ENCODE results near the gene SLC39A3. TPM values are rescaled to one million over a fixed set of nuclear protein-coding genes. Genes with fewer than 3 reads are reported as not detected.

SLC39A3 gene
- total RNA-seq, 4 donors from 2014 or later: 21.7 to 52.2 (median 31.4) TPM

DNA sequence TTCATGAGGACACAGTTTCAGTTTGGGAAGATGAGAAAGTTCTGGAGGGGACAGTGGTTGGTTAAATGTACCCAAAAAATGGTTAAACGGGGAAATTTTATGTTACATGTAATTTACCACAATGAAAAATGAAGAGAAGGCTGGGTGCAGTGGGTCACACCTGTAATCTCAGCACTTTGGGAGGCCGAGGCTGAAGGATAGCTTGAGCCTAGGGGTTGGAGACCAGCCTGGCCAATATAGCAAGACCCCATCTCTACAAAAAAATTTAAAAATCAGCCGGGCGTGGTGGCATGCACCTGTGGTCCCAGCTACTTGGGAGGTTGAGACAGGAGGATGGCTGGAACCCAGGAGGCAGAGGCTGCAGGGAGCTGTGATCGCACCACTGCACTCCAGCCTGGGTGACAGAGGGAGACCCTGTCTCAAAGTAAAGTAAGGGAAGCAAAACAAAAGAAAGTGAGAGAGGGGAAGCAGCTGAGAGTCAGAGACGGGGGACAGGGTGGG is 54.6 kb downstream of the SLC39A3 start:
- no peaks in the 10 kb centered on the region for H3K4me1 ChIP-seq
- H3K9me3 ChIP-seq: no peaks in the 10 kb centered on the region
- TF ChIP-seq, protein P1, sequence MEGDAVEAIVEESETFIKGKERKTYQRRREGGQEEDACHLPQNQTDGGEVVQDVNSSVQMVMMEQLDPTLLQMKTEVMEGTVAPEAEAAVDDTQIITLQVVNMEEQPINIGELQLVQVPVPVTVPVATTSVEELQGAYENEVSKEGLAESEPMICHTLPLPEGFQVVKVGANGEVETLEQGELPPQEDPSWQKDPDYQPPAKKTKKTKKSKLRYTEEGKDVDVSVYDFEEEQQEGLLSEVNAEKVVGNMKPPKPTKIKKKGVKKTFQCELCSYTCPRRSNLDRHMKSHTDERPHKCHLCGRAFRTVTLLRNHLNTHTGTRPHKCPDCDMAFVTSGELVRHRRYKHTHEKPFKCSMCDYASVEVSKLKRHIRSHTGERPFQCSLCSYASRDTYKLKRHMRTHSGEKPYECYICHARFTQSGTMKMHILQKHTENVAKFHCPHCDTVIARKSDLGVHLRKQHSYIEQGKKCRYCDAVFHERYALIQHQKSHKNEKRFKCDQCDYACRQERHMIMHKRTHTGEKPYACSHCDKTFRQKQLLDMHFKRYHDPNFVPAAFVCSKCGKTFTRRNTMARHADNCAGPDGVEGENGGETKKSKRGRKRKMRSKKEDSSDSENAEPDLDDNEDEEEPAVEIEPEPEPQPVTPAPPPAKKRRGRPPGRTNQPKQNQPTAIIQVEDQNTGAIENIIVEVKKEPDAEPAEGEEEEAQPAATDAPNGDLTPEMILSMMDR (IDR thresholded peaks at IDR 0.05): no peak
- TF ChIP-seq POLR2A (IDR thresholded peaks at IDR 0.05): no peak
- intact Hi-C loops (cut with DNase I): no loop called here
- WGBS, 2 donors: 90 to 94% methylated on average over 6 of the region's 6 CpGs
- no peak overlapping the region for H3K4me3 ChIP-seq (replicated peaks in 1 of 3)
- DNase-seq: no peak
- H3K27ac ChIP-seq: peak overlapping the region in 1 of 3 donors; percentile 33
- no peaks in the 10 kb centered on the region for H3K27me3 ChIP-seq
- no peaks in the 10 kb centered on the region for H3K36me3 ChIP-seq

DNA sequence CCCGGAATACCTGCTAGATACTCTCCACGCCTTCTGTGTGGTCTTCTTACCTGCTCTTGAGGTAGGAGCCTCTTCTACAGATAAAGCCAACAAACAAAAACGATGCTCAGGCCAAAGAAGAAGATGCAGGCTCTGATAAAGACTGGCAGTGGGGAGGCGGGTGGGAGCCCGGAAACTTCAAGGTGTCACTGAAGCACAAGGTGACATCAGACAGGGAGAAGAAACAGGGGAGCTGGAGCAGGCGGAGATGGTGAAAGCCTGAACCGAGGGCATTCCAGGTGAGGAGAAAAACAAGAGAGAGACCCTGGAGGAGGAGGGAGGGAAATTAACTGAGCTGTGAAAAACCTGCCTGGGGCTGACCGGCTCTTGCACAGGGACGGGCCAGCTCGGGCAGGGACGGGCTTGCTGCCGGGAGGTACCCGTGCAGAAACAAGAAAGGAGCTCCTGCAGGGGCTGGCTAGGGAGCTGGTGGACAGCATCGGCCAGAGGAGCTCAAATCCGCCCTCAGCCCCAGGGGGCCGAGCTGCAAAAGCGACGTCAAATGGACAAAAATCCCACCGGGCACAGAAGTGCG is 56.3 kb downstream of the SLC39A3 start:
- no peaks in the 10 kb centered on the region for H3K27me3 ChIP-seq
- DNase-seq: no peak
- no peak overlapping the region for H3K4me3 ChIP-seq (replicated peaks in 1 of 3)
- no peaks in the 10 kb centered on the region for H3K4me1 ChIP-seq
- H3K27ac ChIP-seq: no peak overlapping the region
- no peaks in the 10 kb centered on the region for H3K9me3 ChIP-seq
- no peaks in the 10 kb centered on the region for H3K36me3 ChIP-seq
- TF ChIP-seq, protein P1 (IDR thresholded peaks at IDR 0.05): no peak
- no peak for TF ChIP-seq POLR2A (IDR thresholded peaks at IDR 0.05)
- WGBS, 2 donors: 68 to 69% methylated on average over 20 of the region's 20 CpGs
- intact Hi-C loops (cut with DNase I): no loop called here

Other genes with a start within 250 kb of the SLC39A3 start
- 1 to 10 TPM; 3.8 to 6.9 (median 5.6) TPM for gene GNG7, start 37.3 kb downstream of the SLC39A3 start, total RNA-seq
- under 1 TPM; 0.27 to 0.67 (median 0.40) TPM for gene DIRAS1, start 18.6 kb downstream of the SLC39A3 start, total RNA-seq
- gene SGTA, start 43.3 kb upstream of the SLC39A3 start, total RNA-seq: 10 to 100 TPM; 43.4 to 86.8 (median 73.4) TPM
- 10 to 100 TPM; 29.7 to 79.0 (median 58.9) TPM for gene THOP1, start 45.5 kb upstream of the SLC39A3 start, total RNA-seq
- gene ZNF554, start 79.9 kb upstream of the SLC39A3 start, total RNA-seq: 1 to 10 TPM; 4.9 to 9.2 (median 6.2) TPM
- gene ZNF555, start 101.5 kb upstream of the SLC39A3 start, total RNA-seq: 10 to 100 TPM in 1 of 4 donors, 1 to 10 TPM in 3; 8.7 to 10.2 (median 9.5) TPM
- gene ZNF556, start 127.3 kb upstream of the SLC39A3 start, total RNA-seq: not detected
- gene ZNF57, start 160.9 kb upstream of the SLC39A3 start, total RNA-seq: 1 to 10 TPM; 3.1 to 4.8 (median 3.6) TPM
- 1 to 10 TPM; 5.1 to 7.0 (median 6.2) TPM for gene ZNF77, start 205.0 kb upstream of the SLC39A3 start, total RNA-seq
- gene TLE6, start 237.5 kb upstream of the SLC39A3 start, total RNA-seq: 10 to 100 TPM in 3 of 4 donors, 1 to 10 TPM in 1; 2.4 to 20.7 (median 11.6) TPM

Measured in thyroid gland (tissue), 4 donors.